H9 (cell line): Measurements from ENCODE around the gene NTSR1. TPM values are rescaled to one million over a fixed set of nuclear protein-coding genes. Genes with fewer than 3 reads are reported as not detected.

Experiments used
- DNase-seq: peaks from one replicate; pipeline ENCODE4 v3.0.0-alpha.2; 2017
- H2AFZ ChIP-seq: one replicate; pipeline ENCODE4 v1.6.1; 2013; ENCODE audit warnings: mild to moderate bottlenecking, low read length, control low read depth, moderate library complexity
- H2AK5ac ChIP-seq: 2 replicates; pipeline ENCODE4 v1.6.1; 2013; ENCODE audit warnings: low read length, control low read depth, mixed read lengths; ENCODE audit not compliant: insufficient read length
- H2BK120ac ChIP-seq: one replicate; pipeline ENCODE4 v1.6.1; 2013; ENCODE audit warnings: low read depth, mild to moderate bottlenecking, low read length, control low read depth, inconsistent platforms; ENCODE audit not compliant: poor library complexity, severe bottlenecking
- H2BK12ac ChIP-seq: 2 replicates; pipeline ENCODE4 v1.6.1; 2013; ENCODE audit warnings: low read length, control low read depth, mixed read lengths, low read depth; ENCODE audit not compliant: insufficient read length
- H2BK15ac ChIP-seq: 2 replicates; pipeline ENCODE4 v1.6.1; 2013; ENCODE audit warnings: low read depth, low read length, control low read depth
- H2BK20ac ChIP-seq: one replicate; pipeline ENCODE4 v1.6.1; 2013; ENCODE audit warnings: low read depth, mild to moderate bottlenecking, low read length, control low read depth, inconsistent platforms; ENCODE audit not compliant: poor library complexity, severe bottlenecking
- H2BK5ac ChIP-seq: 2 replicates; pipeline ENCODE4 v1.6.1; 2013; ENCODE audit warnings: low read length, control low read depth, mixed read lengths; ENCODE audit not compliant: insufficient read length
- H3K14ac ChIP-seq: 2 replicates; pipeline ENCODE4 v1.6.1; 2013; ENCODE audit warnings: low read length, control low read depth; ENCODE audit not compliant: insufficient read depth
- H3K18ac ChIP-seq: 2 replicates; pipeline ENCODE4 v1.6.1; 2013; ENCODE audit warnings: low read depth, mild to moderate bottlenecking, mixed read lengths, low read length, control low read depth; ENCODE audit not compliant: insufficient read length
- H3K23ac ChIP-seq: 2 replicates; pipeline ENCODE4 v1.6.1; 2013; ENCODE audit warnings: low read length, control low read depth, mixed read lengths, low read depth; ENCODE audit not compliant: insufficient read length
- H3K23me2 ChIP-seq: 2 replicates; pipeline ENCODE4 v1.6.1; 2013; ENCODE audit warnings: low read depth, mild to moderate bottlenecking, mixed read lengths, low read length, control low read depth; ENCODE audit not compliant: insufficient read length, poor library complexity, severe bottlenecking
- H3K27ac ChIP-seq: 2 replicates; pipeline ENCODE4 v1.5.1; 2013; ENCODE audit warnings: low read length, control low read depth, mixed read lengths, low read depth; ENCODE audit not compliant: insufficient read length
- H3K27me3 ChIP-seq: 2 replicates; pipeline ENCODE4 v1.6.1; 2013; ENCODE audit warnings: low read length, control low read depth, inconsistent platforms; ENCODE audit not compliant: insufficient read depth
- H3K4ac ChIP-seq: 2 replicates; pipeline ENCODE4 v1.6.1; 2013; ENCODE audit warnings: low read depth, mild to moderate bottlenecking, control low read depth, inconsistent platforms, low read length, moderate library complexity
- H3K4me1 ChIP-seq: 2 replicates; pipeline ENCODE4 v1.6.1; 2013; ENCODE audit warnings: low read length, control low read depth, inconsistent platforms; ENCODE audit not compliant: insufficient read depth
- H3K4me2 ChIP-seq: 2 replicates; pipeline ENCODE4 v1.6.1; 2013; ENCODE audit warnings: low read length, control low read depth, mixed read lengths; ENCODE audit not compliant: insufficient read length, insufficient read depth
- H3K56ac ChIP-seq: 2 replicates; pipeline ENCODE4 v1.6.1; 2013; ENCODE audit warnings: low read depth, mild to moderate bottlenecking, mixed read lengths, low read length, control low read depth; ENCODE audit not compliant: insufficient read length
- H3K79me1 ChIP-seq: 2 replicates; pipeline ENCODE4 v1.6.1; 2013; ENCODE audit warnings: low read depth, mild to moderate bottlenecking, moderate library complexity, low read length, control low read depth, inconsistent platforms; ENCODE audit not compliant: insufficient read depth, poor library complexity, severe bottlenecking
- H3K79me2 ChIP-seq: 2 replicates; pipeline ENCODE4 v1.6.1; 2013; ENCODE audit warnings: low read length, control low read depth, inconsistent platforms; ENCODE audit not compliant: insufficient read depth
- H3K9ac ChIP-seq: 2 replicates; pipeline ENCODE4 v1.6.1; 2013; ENCODE audit warnings: low read length, control low read depth, mixed read lengths; ENCODE audit not compliant: insufficient read length; ENCODE audit errors: extremely low read depth
- H3K9me3 ChIP-seq: one replicate; pipeline ENCODE4 v1.6.1; 2013; ENCODE audit warnings: low read depth, low read length, inconsistent platforms; ENCODE audit not compliant: control insufficient read depth
- H3T11ph ChIP-seq: one replicate; pipeline ENCODE4 v1.6.1; 2013; ENCODE audit warnings: mild to moderate bottlenecking, low read length, control low read depth, inconsistent platforms
- H4K20me1 ChIP-seq: one replicate; pipeline ENCODE4 v1.6.1; 2013; ENCODE audit not compliant: control insufficient read depth, insufficient read length, insufficient read depth
- H4K5ac ChIP-seq: 2 replicates; pipeline ENCODE4 v1.6.1; 2013; ENCODE audit warnings: low read depth, mild to moderate bottlenecking, mixed read lengths, low read length, control low read depth; ENCODE audit not compliant: insufficient read length
- H4K8ac ChIP-seq: replicated peaks from 2 replicates; pipeline ENCODE4 v1.6.1; 2013; ENCODE audit warnings: low read length, control low read depth, mixed read lengths, low read depth; ENCODE audit not compliant: insufficient read length
- H4K91ac ChIP-seq: 2 replicates; pipeline ENCODE4 v1.6.1; 2013; ENCODE audit warnings: low read depth, mild to moderate bottlenecking, moderate library complexity, mixed read lengths, low read length, control low read depth; ENCODE audit not compliant: insufficient read length
- H3K27ac Mint-ChIP-seq, 3 experiments: 2 replicates in 2 of 3; 3 replicates in 1 of 3; pipeline ENCODE4 v1.8.0; 2020 to 2021; ENCODE audit warnings: mixed read lengths in 3 of 3, mild to moderate bottlenecking in 1 of 3, moderate library complexity in 1 of 3
- H3K27me3 Mint-ChIP-seq: 2 replicates; pipeline ENCODE4 v1.8.0; 2021; ENCODE audit warnings: low read depth, mild to moderate bottlenecking, moderate library complexity, mixed read lengths
- H3K36me3 Mint-ChIP-seq, 3 experiments: 2 replicates in 2 of 3; 3 replicates in 1 of 3; pipeline ENCODE4 v1.8.0; 2020 to 2021; ENCODE audit warnings: low read depth in 3 of 3, mixed read lengths in 3 of 3; ENCODE audit not compliant: insufficient read depth in 1 of 3
- H3K4me1 Mint-ChIP-seq, 2 experiments: 2 replicates each; pipeline ENCODE4 v1.8.0; 2020; ENCODE audit warnings: mixed read lengths in 2 of 2
- H3K4me3 Mint-ChIP-seq, 2 experiments: 2 replicates in 1 of 2; 3 replicates in 1 of 2; pipeline ENCODE4 v1.8.0; 2020 to 2021; ENCODE audit warnings: mild to moderate bottlenecking in 2 of 2, mixed read lengths in 2 of 2, moderate library complexity in 1 of 2
- H3K9me3 Mint-ChIP-seq, 2 experiments: 2 replicates in 1 of 2; 3 replicates in 1 of 2; pipeline ENCODE4 v1.8.0; 2020; ENCODE audit warnings: mild to moderate bottlenecking in 2 of 2, mixed read lengths in 2 of 2, moderate library complexity in 1 of 2
- WGBS: extraction: QIAGEN DNeasy Blood & Tissue Kit; methylation state at CpG from one replicate; pipeline ENCODE4 v1.1.7; 2013; ENCODE audit warnings: missing lambda C conversion rate, low lambda C conversion rate, mixed read lengths; ENCODE audit not compliant: insufficient read length; ENCODE audit errors: extremely low coverage; 5-methylcytosine and 5-hydroxymethylcytosine counted together
- total RNA-seq: library from RNA; stranded (reverse); gene quantifications from 2 replicates; pipeline ENCODE4 v1.2.1, GENCODE V29; 2021
- TF ChIP-seq, protein P1 (sequence below): fragments of 200-600 bp; sonication (generic); conservative IDR thresholded peaks from 3 replicates; pipeline ENCODE4 v1.8.0; 2021; ENCODE audit warnings: antibody characterized with exemption, mild to moderate bottlenecking

Gene NTSR1
- total RNA-seq, 1 experiment from 2014 or later, result 0.11 TPM

DNA sequence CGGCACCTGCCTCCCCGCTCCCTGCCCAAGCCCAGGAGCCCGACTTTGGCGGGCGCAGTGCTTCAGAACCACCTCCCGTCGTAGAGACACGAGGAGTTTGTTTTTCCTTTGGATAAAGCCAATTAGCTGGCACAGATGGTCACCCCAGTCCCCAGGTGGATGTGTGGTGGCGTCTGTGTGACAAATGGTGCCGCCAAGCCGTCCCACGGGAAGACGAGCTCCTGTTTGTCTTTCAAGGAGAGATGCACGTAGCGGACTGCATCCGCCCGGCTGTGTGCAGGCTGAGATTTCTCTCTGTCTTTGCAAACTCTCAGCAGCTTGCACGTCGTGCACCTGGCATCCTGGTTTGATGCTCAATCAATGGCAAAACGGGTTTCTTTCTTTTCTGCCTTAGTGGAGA is 71.6 kb downstream of the NTSR1 start:
- Histone ChIP-seq H2BK12ac (no peak overlapping the region), H3K23me2 (no peaks in the 10 kb centered on the region), H2AFZ (no peak overlapping the region), H3K9me3 (no peaks in the 10 kb centered on the region), H2BK15ac (no peak overlapping the region), H4K20me1 (no peaks in the 10 kb centered on the region), H3K27ac (no peak overlapping the region), H3K56ac (no peak overlapping the region), H3K23ac (no peak overlapping the region), H3K27me3 (no peaks in the 10 kb centered on the region), H3K79me1 (no peaks in the 10 kb centered on the region), H3K9ac (no peak overlapping the region), H3T11ph (no peak overlapping the region), H3K79me2 (no peaks in the 10 kb centered on the region), H3K14ac (no peak overlapping the region), H3K4me1 (peaks cover 3% of the 10 kb centered on the region; the same call in 1 of the 2 replicates), H3K4ac (no peak overlapping the region), H2BK120ac (no peak overlapping the region), H4K91ac (no peak overlapping the region), H2AK5ac (no peak overlapping the region), H4K5ac (no peak overlapping the region), H3K18ac (no peak overlapping the region), H2BK20ac (no peak overlapping the region), H3K4me2 (no peak overlapping the region), H4K8ac (no peak overlapping the region), H2BK5ac (no peak overlapping the region)
- Mint-ChIP-seq H3K27ac (no peak overlapping the region; a peak in 1 of 7 replicates), H3K9me3 (no peaks in the 10 kb centered on the region; a peak in 1 of 5 replicates), H3K36me3 (no peaks in the 10 kb centered on the region; a peak in 1 of 7 replicates), H3K4me1 (peaks cover 6 to 11% of the 10 kb centered on the region in 2 experiments), H3K4me3 (no peak overlapping the region), H3K27me3 (peaks cover 2% of the 10 kb centered on the region; the same call in 1 of the 2 replicates)
- TF ChIP-seq, protein P1, sequence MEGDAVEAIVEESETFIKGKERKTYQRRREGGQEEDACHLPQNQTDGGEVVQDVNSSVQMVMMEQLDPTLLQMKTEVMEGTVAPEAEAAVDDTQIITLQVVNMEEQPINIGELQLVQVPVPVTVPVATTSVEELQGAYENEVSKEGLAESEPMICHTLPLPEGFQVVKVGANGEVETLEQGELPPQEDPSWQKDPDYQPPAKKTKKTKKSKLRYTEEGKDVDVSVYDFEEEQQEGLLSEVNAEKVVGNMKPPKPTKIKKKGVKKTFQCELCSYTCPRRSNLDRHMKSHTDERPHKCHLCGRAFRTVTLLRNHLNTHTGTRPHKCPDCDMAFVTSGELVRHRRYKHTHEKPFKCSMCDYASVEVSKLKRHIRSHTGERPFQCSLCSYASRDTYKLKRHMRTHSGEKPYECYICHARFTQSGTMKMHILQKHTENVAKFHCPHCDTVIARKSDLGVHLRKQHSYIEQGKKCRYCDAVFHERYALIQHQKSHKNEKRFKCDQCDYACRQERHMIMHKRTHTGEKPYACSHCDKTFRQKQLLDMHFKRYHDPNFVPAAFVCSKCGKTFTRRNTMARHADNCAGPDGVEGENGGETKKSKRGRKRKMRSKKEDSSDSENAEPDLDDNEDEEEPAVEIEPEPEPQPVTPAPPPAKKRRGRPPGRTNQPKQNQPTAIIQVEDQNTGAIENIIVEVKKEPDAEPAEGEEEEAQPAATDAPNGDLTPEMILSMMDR, result no peak
- DNase-seq, result no peak
- WGBS, result no CpG with 5 or more reads among the region's 20 CpGs
